Transverse colon (tissue), 4 donors: ENCODE data around the gene RNF166. TPM values are rescaled to one million over a fixed set of nuclear protein-coding genes. Genes with fewer than 3 reads are reported as not detected.
A peak's percentile ranks its signal among the peaks of the same experiment; 100 is the strongest.

ENCODE experiments used
- DNase-seq: peaks from one replicate; pipeline ENCODE4 v3.0.0-alpha.2; 2019
- H3K27ac ChIP-seq, 4 donors: fragments of 200-600 bp; sonication (generic); 2 replicates each; pipeline ENCODE4 v1.5.1; 2016 to 2018; ENCODE audit warnings: inconsistent platforms in 4 of 4
- H3K27me3 ChIP-seq: fragments of 200-600 bp; sonication (generic); 2 replicates; pipeline ENCODE4 v1.5.1; 2017; ENCODE audit warnings: inconsistent platforms
- H3K36me3 ChIP-seq, 4 donors: fragments of 200-600 bp; sonication (generic); 2 replicates each; pipeline ENCODE4 v1.5.1; 2017 to 2019; ENCODE audit warnings: inconsistent platforms in 4 of 4
- H3K4me1 ChIP-seq, 4 donors: fragments of 200-600 bp; sonication (generic); 2 replicates each; pipeline ENCODE4 v1.5.1; 2017 to 2020; ENCODE audit warnings: inconsistent platforms in 4 of 4
- H3K4me3 ChIP-seq, 4 donors: fragments of 200-600 bp; sonication (generic); 1 replicate in 1 of 4; 2 replicates in 3 of 4; pipeline versions ENCODE4 v1.5.1 to v1.6.1; 2017 to 2019; ENCODE audit warnings: inconsistent platforms in 4 of 4
- H3K9me3 ChIP-seq, 2 donors: fragments of 200-600 bp; sonication (generic); 2 replicates each; pipeline ENCODE4 v1.5.1; 2017 to 2019; ENCODE audit warnings: inconsistent platforms in 2 of 2
- CTCF ChIP-seq, 5 experiments: fragments of 200-600 bp in 3 of 5; fragments of 450-650 bp in 2 of 5; sonication (generic) in 3 of 5; IDR thresholded peaks; 1 replicate in 2 of 5; 2 replicates in 3 of 5; pipeline ENCODE4 v1.5.1; 2016 to 2017; ENCODE audit warnings: antibody characterized with exemption in 5 of 5, inconsistent platforms in 3 of 5, mild to moderate bottlenecking in 2 of 5, moderate library complexity in 1 of 5
- EP300 ChIP-seq: sonication (generic); formaldehyde crosslinking; IDR thresholded peaks from one replicate; pipeline ENCODE4 v1.6.1; 2017; ENCODE audit warnings: antibody characterized with exemption, low read depth
- POLR2A ChIP-seq: fragments of 450-650 bp; IDR thresholded peaks from one replicate; pipeline ENCODE4 v1.6.1; 2016; ENCODE audit warnings: antibody characterized with exemption, mild to moderate bottlenecking, moderate library complexity
- POLR2AphosphoS5 ChIP-seq, 3 donors: sonication (generic); formaldehyde crosslinking; IDR thresholded peaks; one replicate each; pipeline ENCODE4 v1.6.1; 2016; ENCODE audit warnings: antibody characterized with exemption in 3 of 3
- WGBS, 2 donors: methylation state at CpG; one replicate each; pipeline ENCODE4 v1.1.5; 2018; ENCODE audit warnings: low coverage in 1 of 2; 5-methylcytosine and 5-hydroxymethylcytosine counted together
- in situ Hi-C, 4 donors: fragments of 200-750 bp; cut with MboI; loops; one replicate each; pipeline versions ENCODE4 v1.15.0 to v1.15.1; 2017; ENCODE audit warnings: low sequenced_read_pairs in 3 of 4, low pct_ligation_motif_present in 1 of 4, low pct_unique_long_range_greater_than_20kb in 1 of 4
- intact Hi-C: fragments of 100-400 bp; cut with DNase I; formaldehyde crosslinking; loops from one replicate; pipeline ENCODE4 v1.15.1; 2023; ENCODE audit warnings: low total_unique reads
- total RNA-seq, 4 donors: library from RNA; depleted of rRNA; stranded (reverse); fragments of >200 nt; gene quantifications; one replicate each; pipeline ENCODE4 v1.1.0, GENCODE V29; 2016

Gene RNF166
- total RNA-seq, 4 donors from 2014 or later = 10.3 to 15.3 (median 14.4) TPM

- H3K9me3 ChIP-seq = no peaks in the 10 kb centered on the region
- peaks cover 0 to 6% (median 3%) of the 10 kb centered on the region in 4 donors for H3K4me1 ChIP-seq
- peak; percentile 78 for DNase-seq
- H3K27me3 ChIP-seq = no peaks in the 10 kb centered on the region
- 53% methylated on average over 37 of the region's 54 CpGs; no CpG with 5 or more reads in 1 of the 2 donors for WGBS, 2 donors
- peak in 1 of 3 donors; percentile 13 for TF ChIP-seq POLR2AphosphoS5 (IDR thresholded peaks at IDR 0.05)
- TF ChIP-seq POLR2A = no peak
- peak; percentile 98 to 100 (median 99) for TF ChIP-seq CTCF (IDR thresholded peaks at IDR 0.05)
- TF ChIP-seq EP300 = no peak
- in situ Hi-C loops (loop anchor here in 1 of 4 donors (25.0 kb wide), 1 partner anchor 475 kb away; the partner anchor contains the start of genes SLC22A31 and ZNF778), intact Hi-C loops (no loop called here)
- H3K36me3 ChIP-seq = peaks cover 0 to 22% (median 0%) of the 10 kb centered on the region in 4 donors
- peak overlapping the region in 1 of 4 donors; percentile 30 for H3K27ac ChIP-seq
- H3K4me3 ChIP-seq = no peak overlapping the region
Observed at GRCh38 chr16:88737298-88738150, 31.3 kb upstream of the RNF166 start.

- H3K4me3 ChIP-seq = no peak overlapping the region
Observed at GRCh38 chr16:88736496-88736895, 30.3 kb upstream of the RNF166 start.

DNA sequence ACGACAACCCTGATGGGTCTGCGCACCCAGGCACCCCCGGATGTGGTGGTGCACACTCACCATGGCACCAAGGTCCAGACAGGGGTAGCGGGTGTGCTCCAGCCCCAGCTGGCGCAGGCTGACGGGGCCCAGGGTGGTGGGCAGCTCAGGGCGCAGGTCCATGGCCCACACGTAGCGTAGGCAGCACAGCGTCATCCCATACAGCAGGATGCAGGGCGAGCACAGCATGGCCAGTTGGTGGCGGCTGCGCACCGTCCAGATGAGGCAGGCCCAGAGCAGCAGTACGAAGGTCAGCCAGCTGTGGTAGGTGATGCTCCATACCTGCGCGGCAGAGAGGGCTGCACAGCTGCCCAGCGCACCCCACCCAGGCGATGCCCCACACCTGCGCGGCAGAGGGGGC, 29.9 kb upstream of the RNF166 start:
- intact Hi-C loops (no loop called here), in situ Hi-C loops (loop anchor here in 1 of 4 donors (25.0 kb wide), 1 partner anchor 476 kb away; the partner anchor contains the start of genes SLC22A31 and ZNF778)
- TF ChIP-seq CTCF (IDR thresholded peaks at IDR 0.05) (no peak), POLR2AphosphoS5 (IDR thresholded peaks at IDR 0.05) (no peak), EP300 (no peak), POLR2A (no peak)
- Histone ChIP-seq H3K36me3 (peaks cover 0 to 23% (median 1%) of the 10 kb centered on the region in 4 donors), H3K27ac (no peak overlapping the region), H3K27me3 (no peaks in the 10 kb centered on the region), H3K9me3 (no peaks in the 10 kb centered on the region), H3K4me3 (no peak overlapping the region), H3K4me1 (peaks cover 0 to 6% (median 3%) of the 10 kb centered on the region in 4 donors)
- no peak for DNase-seq
- WGBS, 2 donors = 94% methylated on average over 20 of the region's 21 CpGs; no CpG with 5 or more reads in 1 of the 2 donors

More at GRCh38 chr16:88736496-88736895, 30.3 kb upstream of the RNF166 start:
- Histone ChIP-seq H3K27me3 (no peaks in the 10 kb centered on the region), H3K4me1 (peaks cover 0 to 6% (median 3%) of the 10 kb centered on the region in 4 donors), H3K9me3 (no peaks in the 10 kb centered on the region), H3K36me3 (peaks cover 0 to 22% (median 1%) of the 10 kb centered on the region in 4 donors), H3K27ac (no peak overlapping the region)
- no peak for DNase-seq
- 91 to 100% methylated on average over 1 to 19 of the region's 21 CpGs for WGBS, 2 donors
- intact Hi-C loops = no loop called here
- TF ChIP-seq EP300 (no peak), CTCF (IDR thresholded peaks at IDR 0.05) (no peak), POLR2A (no peak), POLR2AphosphoS5 (IDR thresholded peaks at IDR 0.05) (no peak)
- in situ Hi-C loops = loop anchor here in 1 of 4 donors (25.0 kb wide), 1 partner anchor 476 kb away; the partner anchor contains the start of genes SLC22A31 and ZNF778

DNA sequence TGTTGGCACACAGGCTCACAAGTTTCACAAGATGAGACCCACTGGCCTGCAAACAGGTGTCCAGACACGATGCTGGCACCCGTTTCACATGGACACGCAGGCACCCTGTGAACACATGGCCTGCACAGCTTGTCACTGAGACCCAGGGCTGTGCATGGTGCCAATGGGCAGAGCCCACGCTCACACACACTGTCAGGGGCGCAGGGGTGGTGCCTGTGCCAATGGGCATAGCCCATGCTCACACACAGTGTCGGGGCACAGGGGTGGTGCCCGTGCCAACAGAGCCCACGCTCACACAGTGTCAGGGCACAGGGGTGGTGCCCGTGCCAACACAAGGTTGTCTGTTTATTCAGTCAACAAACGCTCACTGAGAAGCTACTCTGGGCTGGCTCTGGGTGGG, 29.4 kb upstream of the RNF166 start:
- no peak for DNase-seq
- H3K36me3 ChIP-seq = peaks cover 0 to 24% (median 1%) of the 10 kb centered on the region in 4 donors
- 50 to 76% methylated on average over 2 to 9 of the region's 10 CpGs for WGBS, 2 donors
- H3K4me3 ChIP-seq = no peak overlapping the region
- in situ Hi-C loops (loop anchor here in 1 of 4 donors (25.0 kb wide), 1 partner anchor 477 kb away; the partner anchor contains the start of genes SLC22A31 and ZNF778), intact Hi-C loops (no loop called here)
- TF ChIP-seq EP300 (no peak), POLR2A (no peak), CTCF (IDR thresholded peaks at IDR 0.05) (no peak), POLR2AphosphoS5 (IDR thresholded peaks at IDR 0.05) (no peak)
- H3K27ac ChIP-seq = no peak overlapping the region
- H3K27me3 ChIP-seq = no peaks in the 10 kb centered on the region
- H3K4me1 ChIP-seq = peaks cover 0 to 6% (median 3%) of the 10 kb centered on the region in 4 donors
- H3K9me3 ChIP-seq = no peaks in the 10 kb centered on the region
